H1 (cell line): ENCODE results near the gene VPS13D. TPM values are rescaled to one million over a fixed set of nuclear protein-coding genes. Genes with fewer than 3 reads are reported as not detected.

Experiments used
- CTCF ChIA-PET: fragments of 300-600 bp; sonication (Branson Sonifier 250); formaldehyde crosslinking; loops from one replicate; lab custom pipeline; 2021; ENCODE audit not compliant: partially characterized antibody; lab: Charles Lee
- POLR2A ChIA-PET: fragments of 300-600 bp; sonication (Branson Sonifier 250); formaldehyde crosslinking; loops from one replicate; lab custom pipeline; 2021; ENCODE audit warnings: inconsistent platforms; ENCODE audit not compliant: partially characterized antibody; lab: Charles Lee
- DNase-seq, 2 experiments: peaks; one replicate each; pipeline versions ENCODE4 v3.0.0 to v3.0.0-alpha.2; 2010 to 2022; ENCODE audit warnings: low spot score in 2 of 2, low read depth in 1 of 2, mixed read lengths in 1 of 2
- FAIRE-seq: peaks from 2 replicates; lab custom pipeline; 2011; peaks lifted over from hg19 to GRCh38; lab: Jason Lieb, UNC
- H2AFZ ChIP-seq: 2 replicates; pipeline ENCODE4 v1.8.1; 2012; ENCODE audit warnings: low read length, inconsistent platforms
- H2AK5ac ChIP-seq: 2 replicates; pipeline ENCODE4 v1.6.1; 2013; ENCODE audit warnings: low read depth, low read length
- H2BK120ac ChIP-seq: replicated peaks from 2 replicates; pipeline ENCODE3; 2013; ENCODE audit warnings: low read depth, low read length, inconsistent platforms
- H2BK12ac ChIP-seq: 2 replicates; pipeline ENCODE4 v1.6.1; 2013; ENCODE audit warnings: low read depth, low read length
- H2BK15ac ChIP-seq: 2 replicates; pipeline ENCODE4 v1.6.1; 2013; ENCODE audit warnings: low read length
- H2BK20ac ChIP-seq: 2 replicates; pipeline ENCODE4 v1.6.1; 2013; ENCODE audit warnings: low read length
- H2BK5ac ChIP-seq: 2 replicates; pipeline ENCODE4 v1.6.1; 2013; ENCODE audit warnings: low read depth, low read length
- H3K14ac ChIP-seq: 2 replicates; pipeline ENCODE4 v1.6.1; 2013; ENCODE audit warnings: inconsistent platforms; ENCODE audit not compliant: insufficient read length
- H3K18ac ChIP-seq: 2 replicates; pipeline ENCODE4 v1.6.1; 2013; ENCODE audit warnings: low read length; ENCODE audit errors: extremely low read depth
- H3K23ac ChIP-seq: 2 replicates; pipeline ENCODE4 v1.6.1; 2013; ENCODE audit warnings: inconsistent platforms; ENCODE audit not compliant: insufficient read length
- H3K23me2 ChIP-seq: 2 replicates; pipeline ENCODE4 v1.6.1; 2013; ENCODE audit warnings: low read depth, low read length
- H3K27ac ChIP-seq: 2 replicates; pipeline ENCODE4 v1.6.1; 2011; ENCODE audit warnings: low read depth, low read length, inconsistent platforms
- H3K27me3 ChIP-seq, 4 experiments: replicated peaks in 1 of 4; 1 replicate in 1 of 4; 2 replicates in 3 of 4; pipeline versions ENCODE4 v1.6.1 to v1.8.1; 2011 to 2013; ENCODE audit warnings: low read length in 3 of 4, mild to moderate bottlenecking in 3 of 4, inconsistent platforms in 2 of 4, mixed read lengths in 2 of 4, moderate library complexity in 1 of 4; ENCODE audit not compliant: control insufficient read depth in 3 of 4, insufficient read depth in 3 of 4; ENCODE audit errors: extremely low read depth in 1 of 4
- H3K36me3 ChIP-seq, 4 experiments: 2 replicates each; pipeline versions ENCODE4 v1.6.1 to v1.8.1; 2011 to 2013; ENCODE audit warnings: mild to moderate bottlenecking in 4 of 4, low read length in 3 of 4, moderate library complexity in 2 of 4, control low read depth in 1 of 4, inconsistent platforms in 1 of 4; ENCODE audit not compliant: insufficient read depth in 4 of 4, control insufficient read depth in 2 of 4
- H3K4ac ChIP-seq: replicated peaks from 2 replicates; pipeline ENCODE3; 2013; ENCODE audit warnings: low read length, low read depth, mixed read lengths, inconsistent platforms; ENCODE audit not compliant: insufficient read length
- H3K4me1 ChIP-seq, 4 experiments: replicated peaks in 1 of 4; 1 replicate in 1 of 4; 2 replicates in 3 of 4; pipeline versions ENCODE4 v1.6.1 to v1.8.1; 2011 to 2013; ENCODE audit warnings: low read length in 3 of 4, inconsistent platforms in 2 of 4, mixed read lengths in 1 of 4; ENCODE audit not compliant: insufficient read depth in 4 of 4, control insufficient read depth in 3 of 4
- H3K4me2 ChIP-seq, 2 experiments: 2 replicates each; pipeline versions ENCODE4 v1.6.1 to v1.8.1; 2011 to 2013; ENCODE audit warnings: low read depth in 2 of 2, low read length in 2 of 2, control low read depth in 1 of 2, inconsistent platforms in 1 of 2, mild to moderate bottlenecking in 1 of 2; ENCODE audit not compliant: insufficient read depth in 1 of 2
- H3K4me3 ChIP-seq, 4 experiments: fragments of 200-600, 300-600 bp in 1 of 4; sonication (generic), shearing (Covaris generic), sonication (Bioruptor Twin) in 1 of 4; 2 replicates each; pipeline versions ENCODE4 v1.5.1 to v1.8.1; 2011 to 2016; ENCODE audit warnings: low read length in 4 of 4, low read depth in 3 of 4, control low read depth in 2 of 4, inconsistent platforms in 2 of 4, mild to moderate bottlenecking in 2 of 4, mixed read lengths in 1 of 4, moderate library complexity in 1 of 4; ENCODE audit not compliant: insufficient read depth in 2 of 4; ENCODE audit errors: extremely low read depth in 1 of 4
- H3K56ac ChIP-seq: replicated peaks from 2 replicates; pipeline ENCODE3; 2013; ENCODE audit warnings: low read depth, mild to moderate bottlenecking, mixed read lengths, low read length, inconsistent platforms; ENCODE audit not compliant: insufficient read length
- H3K79me1 ChIP-seq: 2 replicates; pipeline ENCODE4 v1.6.1; 2013; ENCODE audit warnings: low read depth, low read length, control low read depth
- H3K79me2 ChIP-seq, 2 experiments: 2 replicates each; pipeline versions ENCODE4 v1.6.1 to v1.8.1; 2012 to 2013; ENCODE audit warnings: low read length in 2 of 2, mild to moderate bottlenecking in 2 of 2, inconsistent platforms in 1 of 2; ENCODE audit not compliant: insufficient read depth in 2 of 2, control insufficient read depth in 1 of 2
- H3K9ac ChIP-seq, 4 experiments: replicated peaks in 1 of 4; 1 replicate in 1 of 4; 2 replicates in 3 of 4; pipeline versions ENCODE4 v1.6.1 to v1.8.1; 2011 to 2013; ENCODE audit warnings: low read depth in 3 of 4, low read length in 3 of 4, control low read depth in 2 of 4, mild to moderate bottlenecking in 2 of 4, moderate library complexity in 2 of 4, inconsistent platforms in 1 of 4; ENCODE audit errors: extremely low read depth in 1 of 4
- H3K9me3 ChIP-seq, 2 experiments: 2 replicates each; pipeline versions ENCODE4 v1.6.1 to v1.8.1; 2012 to 2013; ENCODE audit warnings: mild to moderate bottlenecking in 2 of 2, moderate library complexity in 2 of 2, control low read depth in 1 of 2, inconsistent platforms in 1 of 2, low read depth in 1 of 2, low read length in 1 of 2, mixed read lengths in 1 of 2; ENCODE audit not compliant: insufficient read depth in 2 of 2
- H4K20me1 ChIP-seq, 2 experiments: replicated peaks in 1 of 2; 2 replicates each; pipeline versions ENCODE3 to v1.8.1; 2011 to 2013; ENCODE audit warnings: inconsistent platforms in 2 of 2, low read length in 2 of 2, mild to moderate bottlenecking in 1 of 2; ENCODE audit not compliant: insufficient read depth in 2 of 2, control insufficient read depth in 1 of 2
- H4K5ac ChIP-seq: 2 replicates; pipeline ENCODE4 v1.6.1; 2013; ENCODE audit warnings: low read length, low read depth, mixed read lengths, inconsistent platforms; ENCODE audit not compliant: insufficient read length
- H4K8ac ChIP-seq: 2 replicates; pipeline ENCODE4 v1.8.0; 2013; ENCODE audit warnings: mild to moderate bottlenecking, moderate library complexity, low read length, inconsistent platforms; ENCODE audit not compliant: insufficient read depth; ENCODE audit errors: extremely low read depth
- H4K91ac ChIP-seq: replicated peaks from 2 replicates; pipeline ENCODE3; 2013; ENCODE audit warnings: low read length, mixed read lengths, inconsistent platforms; ENCODE audit not compliant: insufficient read length
- ASH2L ChIP-seq: fragments of 200-600, 300-600 bp; sonication (generic); IDR thresholded peaks from one replicate; pipeline ENCODE4 v1.7.1; 2017; ENCODE audit warnings: low read length
- BCL11A ChIP-seq, 2 experiments: IDR thresholded peaks; one replicate each; pipeline ENCODE4 v1.6.1; 2011; ENCODE audit warnings: low read depth in 2 of 2, low read length in 2 of 2, mild to moderate bottlenecking in 2 of 2
- CEBPB ChIP-seq: IDR thresholded peaks from 2 replicates; pipeline ENCODE4 v1.6.1; 2012; ENCODE audit warnings: low read depth, low read length
- CTCF ChIP-seq, 3 experiments: IDR thresholded peaks; 1 replicate in 2 of 3; 2 replicates in 1 of 3; pipeline versions ENCODE4 v1.5.1 to v1.6.1; 2011; ENCODE audit warnings: low read length in 3 of 3, mild to moderate bottlenecking in 3 of 3, inconsistent platforms in 2 of 3, low read depth in 1 of 3, moderate library complexity in 1 of 3; ENCODE audit not compliant: insufficient read depth in 1 of 3; ENCODE audit errors: control extremely low read depth in 1 of 3
- EP300 ChIP-seq, 2 experiments: IDR thresholded peaks; 1 replicate in 1 of 2; 2 replicates in 1 of 2; pipeline ENCODE4 v1.6.1; 2011 to 2012; ENCODE audit warnings: low read depth in 2 of 2, low read length in 2 of 2, mild to moderate bottlenecking in 2 of 2, borderline replicate concordance in 1 of 2, inconsistent platforms in 1 of 2, moderate library complexity in 1 of 2
- EZH2 ChIP-seq: fragments of 200-600 bp; sonication (generic); IDR thresholded peaks from 2 replicates; pipeline ENCODE4 v1.7.1; 2012; ENCODE audit warnings: low read depth, mild to moderate bottlenecking, moderate library complexity, low read length, inconsistent platforms; ENCODE audit not compliant: severe bottlenecking
- KDM1A ChIP-seq: fragments of 200-600, 300-600 bp; sonication (generic); IDR thresholded peaks from 2 replicates; pipeline ENCODE4 v1.7.1; 2016; ENCODE audit warnings: mild to moderate bottlenecking, low read length, borderline replicate concordance
- SP2 ChIP-seq: IDR thresholded peaks from 2 replicates; pipeline ENCODE4 v1.6.1; 2012; ENCODE audit warnings: mild to moderate bottlenecking, low read length, inconsistent platforms
- SP4 ChIP-seq: IDR thresholded peaks from 2 replicates; pipeline ENCODE4 v1.6.1; 2012; ENCODE audit warnings: low read length, inconsistent platforms
- SUZ12 ChIP-seq: fragments of 200-600 bp; sonication (generic); IDR thresholded peaks from 2 replicates; pipeline ENCODE4 v1.6.1; 2012; ENCODE audit warnings: mild to moderate bottlenecking, inconsistent platforms, low read length, moderate library complexity, mixed read lengths
- TAF7 ChIP-seq: optimal IDR thresholded peaks from 2 replicates; pipeline ENCODE3; 2011; ENCODE audit warnings: low read depth, mild to moderate bottlenecking, inconsistent platforms, low read length, moderate library complexity, borderline replicate concordance
- WGBS, 2 experiments: shearing (Covaris generic) in 1 of 2; methylation state at CpG; one replicate each; pipeline versions ENCODE4 v1.1.6 to v1.1.7; 2013 to 2015; ENCODE audit warnings: low lambda C conversion rate in 2 of 2, mixed read lengths in 2 of 2, inconsistent platforms in 1 of 2, low coverage in 1 of 2, missing lambda C conversion rate in 1 of 2; ENCODE audit not compliant: insufficient replicate concordance in 2 of 2, insufficient coverage in 1 of 2, insufficient read length in 1 of 2; ENCODE audit errors: extremely low coverage in 1 of 2, missing lambda C conversion rate in 1 of 2; 5-methylcytosine and 5-hydroxymethylcytosine counted together
- polyA plus RNA-seq, 7 experiments: library from polyadenylated mRNA; depleted of rRNA in 3 of 7; stranded (reverse) in 5 of 7; unstranded in 2 of 7; fragments of >200 nt in 5 of 7; fragments of 200-250 nt in 2 of 7; gene quantifications; 1 replicate in 5 of 7; 2 replicates in 1 of 7; 4 replicates in 1 of 7; pipeline versions ENCODE4 v1.2.1 to v1.2.3, GENCODE V29; 2011 to 2013; ENCODE audit warnings: missing spikeins in 2 of 7, mixed read lengths in 2 of 7
- total RNA-seq: library from RNA; stranded (reverse); fragmentation: NEBNext Ultra II Directional; extraction: Animal tissue kit (Norgen Biotek cat#: 25700); gene quantifications from 2 replicates; pipeline ENCODE4 v1.2.1, GENCODE V29; 2021

Gene VPS13D
- total and polyA plus RNA-seq, 2 of the 8 experiments (the other 6 are each of a cell fraction or from before 2014, with no cell fraction given), result 10.9 to 31.2 TPM

DNA sequence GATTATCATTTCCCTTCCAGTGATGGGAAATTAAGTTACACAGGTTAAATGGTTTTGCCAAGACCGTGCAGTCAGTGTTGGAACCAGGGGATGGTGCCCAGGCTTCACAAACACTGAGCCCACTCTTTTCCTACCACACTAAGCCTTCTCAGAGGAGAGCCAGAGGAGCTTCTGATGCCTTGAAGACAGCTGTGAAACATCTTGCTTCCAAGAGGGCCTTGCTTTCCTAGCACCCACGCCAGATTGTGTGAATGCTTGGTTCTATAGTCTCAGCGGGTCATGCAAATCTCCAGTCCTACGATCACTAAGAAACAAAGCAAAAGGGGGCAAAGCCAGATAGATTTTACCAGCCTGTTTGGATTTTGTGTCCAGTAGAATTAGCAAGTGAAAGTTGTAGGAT, 200.7 kb downstream of the VPS13D start:
- H3K27ac ChIP-seq, result no peak overlapping the region
- 84% methylated on average over 4 of the region's 4 CpGs; no CpG with 5 or more reads in 1 of the 2 experiments for WGBS, 2 experiments
- no peaks in the 10 kb centered on the region for H3K79me1 ChIP-seq
- no peak overlapping the region for H2BK12ac ChIP-seq
- no peaks in the 10 kb centered on the region for H3K79me2 ChIP-seq
- H3K36me3 ChIP-seq, result no peaks in the 10 kb centered on the region
- H3K9ac ChIP-seq, result no peak overlapping the region
- H3K4me2 ChIP-seq, result no peak overlapping the region
- H3K14ac ChIP-seq, result no peak overlapping the region
- ChIA-PET POLR2A (no interaction called here), CTCF (no interaction called here)
- peaks cover 0 to 5% (median 2%) of the 10 kb centered on the region in 4 experiments; a peak in 2 of 7 replicates for H3K4me1 ChIP-seq
- FAIRE-seq (no peak), DNase-seq (no peak)
- H3K4me3 ChIP-seq, result no peak overlapping the region
- H2BK120ac ChIP-seq, result no peak overlapping the region
- H3K23me2 ChIP-seq, result no peaks in the 10 kb centered on the region
- H3K23ac ChIP-seq, result no peak overlapping the region
- H4K91ac ChIP-seq, result no peak overlapping the region
- H4K5ac ChIP-seq, result no peak overlapping the region
- H4K8ac ChIP-seq, result no peak overlapping the region
- no peak overlapping the region for H2BK5ac ChIP-seq
- TF ChIP-seq CTCF (IDR thresholded peaks at IDR 0.05; ENCODE audit: control extremely low read depth in 1 of 3, insufficient read depth in 1 of 3, low read depth in 1 of 3, low read length in 3 of 3), result no peak
- no peak for TF ChIP-seq EP300 (IDR thresholded peaks at IDR 0.05; ENCODE audit: borderline replicate concordance in 1 of 2, low read depth in 2 of 2, low read length in 2 of 2)
- no peak for TF ChIP-seq EZH2
- TF ChIP-seq CEBPB, result no peak
- TF ChIP-seq SP4, result no peak
- no peak for TF ChIP-seq TAF7
- no peak for TF ChIP-seq KDM1A
- TF ChIP-seq BCL11A (IDR thresholded peaks at IDR 0.05; ENCODE audit: low read depth in 2 of 2, low read length in 2 of 2), result no peak
- TF ChIP-seq ASH2L, result no peak
- no peak for TF ChIP-seq SUZ12
- no peak for TF ChIP-seq SP2
- no peak overlapping the region for H2AK5ac ChIP-seq
- no peak overlapping the region for H3K4ac ChIP-seq
- H3K56ac ChIP-seq, result no peak overlapping the region
- no peaks in the 10 kb centered on the region for H3K27me3 ChIP-seq
- no peaks in the 10 kb centered on the region for H3K9me3 ChIP-seq
- H2BK20ac ChIP-seq, result no peak overlapping the region
- no peak overlapping the region for H3K18ac ChIP-seq
- no peaks in the 10 kb centered on the region for H4K20me1 ChIP-seq
- H2BK15ac ChIP-seq, result no peak overlapping the region
- no peak overlapping the region for H2AFZ ChIP-seq
